Thoracic aorta (tissue), 2 donors: Measurements from ENCODE around the gene CDK5. TPM values are rescaled to one million over a fixed set of nuclear protein-coding genes. Genes with fewer than 3 reads are reported as not detected.
A peak's percentile ranks its signal among the peaks of the same experiment; 100 is the strongest.

Source experiments
- ATAC-seq: fragments of 150-250 bp; one replicate; pipeline ENCODE4 v1.8.0; 2017; ENCODE audit warnings: low read depth; ENCODE audit not compliant: insufficient number of reproducible peaks, low FRiP score
- DNase-seq: peaks from one replicate; pipeline ENCODE4 v3.0.0-alpha.2; 2020; ENCODE audit warnings: low spot score
- H3K27ac ChIP-seq, 2 donors: fragments of 200-600 bp; sonication (generic); 1 replicate in 1 of 2; 2 replicates in 1 of 2; pipeline ENCODE4 v1.5.1; 2016; ENCODE audit warnings: mild to moderate bottlenecking in 2 of 2, moderate library complexity in 2 of 2
- H3K27me3 ChIP-seq: fragments of 200-600 bp; sonication (generic); replicated peaks from 2 replicates; pipeline ENCODE4 v1.6.0; 2016; ENCODE audit warnings: mild to moderate bottlenecking; ENCODE audit not compliant: insufficient read depth
- H3K36me3 ChIP-seq: fragments of 200-600 bp; sonication (generic); one replicate; pipeline ENCODE4 v1.5.1; 2016
- H3K4me1 ChIP-seq, 2 donors: fragments of 200-600 bp; sonication (generic); 1 replicate in 1 of 2; 2 replicates in 1 of 2; pipeline versions ENCODE4 v1.5.1 to v1.6.0; 2016; ENCODE audit warnings: low read depth in 2 of 2, mild to moderate bottlenecking in 1 of 2; ENCODE audit not compliant: control insufficient read depth in 1 of 2
- H3K4me3 ChIP-seq: fragments of 200-600 bp; sonication (generic); 2 replicates; pipeline ENCODE4 v1.5.1; 2016; ENCODE audit warnings: mild to moderate bottlenecking
- H3K9me3 ChIP-seq: fragments of 200-600 bp; sonication (generic); 2 replicates; pipeline ENCODE4 v1.5.1; 2016
- total RNA-seq, 2 donors: library from RNA; depleted of rRNA; stranded (reverse); fragments of >200 nt; gene quantifications; one replicate each; pipeline versions ENCODE4 v1.1.0 to v1.2.3, GENCODE V29; 2016
- TF ChIP-seq, protein P1 (sequence below): fragments of 200-600 bp; sonication (generic); IDR thresholded peaks from one replicate; pipeline ENCODE4 v1.5.1; 2019; ENCODE audit warnings: antibody characterized with exemption

CDK5 gene
- total RNA-seq, 2 donors from 2014 or later: 1.8 to 3.1 TPM

DNA sequence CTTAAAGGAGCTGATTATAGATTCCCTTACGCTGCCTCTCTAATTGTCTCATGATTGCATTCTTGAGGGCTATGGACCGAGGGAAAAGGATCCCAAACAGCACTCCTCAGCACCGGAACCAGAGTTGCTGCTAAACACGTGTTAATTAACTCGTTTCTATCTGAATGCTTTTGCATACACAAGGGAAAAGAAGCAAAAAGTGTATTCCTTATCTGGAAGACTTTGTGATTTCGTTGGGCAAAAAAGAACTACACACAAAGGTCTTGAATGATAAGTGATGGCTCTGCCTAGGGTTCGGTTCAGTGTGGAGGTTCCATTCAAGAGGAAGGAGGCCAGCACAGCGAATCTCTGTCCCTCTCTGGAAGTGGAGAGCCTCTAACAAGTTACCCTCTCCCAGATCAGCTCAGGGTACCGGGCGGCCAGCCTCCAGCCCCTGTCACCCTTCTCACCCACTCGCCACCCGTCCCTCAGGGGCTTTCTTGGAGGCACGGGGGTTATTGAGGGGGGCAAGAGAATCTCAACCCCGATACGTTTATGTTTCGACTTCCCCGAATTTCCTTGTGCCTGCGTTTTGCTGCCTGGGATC lies 1.2 kb upstream of the CDK5 start:
- no peak for ATAC-seq
- Histone ChIP-seq H3K9me3 (no peaks in the 10 kb centered on the region), H3K27me3 (no peaks in the 10 kb centered on the region), H3K27ac (peak overlapping the region; percentile 81 to 97), H3K36me3 (no peaks in the 10 kb centered on the region), H3K4me3 (peak overlapping the region; percentile 98), H3K4me1 (peaks cover 37 to 56% of the 10 kb centered on the region in 2 donors)
- no peak for DNase-seq
- TF ChIP-seq, protein P1, sequence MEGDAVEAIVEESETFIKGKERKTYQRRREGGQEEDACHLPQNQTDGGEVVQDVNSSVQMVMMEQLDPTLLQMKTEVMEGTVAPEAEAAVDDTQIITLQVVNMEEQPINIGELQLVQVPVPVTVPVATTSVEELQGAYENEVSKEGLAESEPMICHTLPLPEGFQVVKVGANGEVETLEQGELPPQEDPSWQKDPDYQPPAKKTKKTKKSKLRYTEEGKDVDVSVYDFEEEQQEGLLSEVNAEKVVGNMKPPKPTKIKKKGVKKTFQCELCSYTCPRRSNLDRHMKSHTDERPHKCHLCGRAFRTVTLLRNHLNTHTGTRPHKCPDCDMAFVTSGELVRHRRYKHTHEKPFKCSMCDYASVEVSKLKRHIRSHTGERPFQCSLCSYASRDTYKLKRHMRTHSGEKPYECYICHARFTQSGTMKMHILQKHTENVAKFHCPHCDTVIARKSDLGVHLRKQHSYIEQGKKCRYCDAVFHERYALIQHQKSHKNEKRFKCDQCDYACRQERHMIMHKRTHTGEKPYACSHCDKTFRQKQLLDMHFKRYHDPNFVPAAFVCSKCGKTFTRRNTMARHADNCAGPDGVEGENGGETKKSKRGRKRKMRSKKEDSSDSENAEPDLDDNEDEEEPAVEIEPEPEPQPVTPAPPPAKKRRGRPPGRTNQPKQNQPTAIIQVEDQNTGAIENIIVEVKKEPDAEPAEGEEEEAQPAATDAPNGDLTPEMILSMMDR: no peak

DNA sequence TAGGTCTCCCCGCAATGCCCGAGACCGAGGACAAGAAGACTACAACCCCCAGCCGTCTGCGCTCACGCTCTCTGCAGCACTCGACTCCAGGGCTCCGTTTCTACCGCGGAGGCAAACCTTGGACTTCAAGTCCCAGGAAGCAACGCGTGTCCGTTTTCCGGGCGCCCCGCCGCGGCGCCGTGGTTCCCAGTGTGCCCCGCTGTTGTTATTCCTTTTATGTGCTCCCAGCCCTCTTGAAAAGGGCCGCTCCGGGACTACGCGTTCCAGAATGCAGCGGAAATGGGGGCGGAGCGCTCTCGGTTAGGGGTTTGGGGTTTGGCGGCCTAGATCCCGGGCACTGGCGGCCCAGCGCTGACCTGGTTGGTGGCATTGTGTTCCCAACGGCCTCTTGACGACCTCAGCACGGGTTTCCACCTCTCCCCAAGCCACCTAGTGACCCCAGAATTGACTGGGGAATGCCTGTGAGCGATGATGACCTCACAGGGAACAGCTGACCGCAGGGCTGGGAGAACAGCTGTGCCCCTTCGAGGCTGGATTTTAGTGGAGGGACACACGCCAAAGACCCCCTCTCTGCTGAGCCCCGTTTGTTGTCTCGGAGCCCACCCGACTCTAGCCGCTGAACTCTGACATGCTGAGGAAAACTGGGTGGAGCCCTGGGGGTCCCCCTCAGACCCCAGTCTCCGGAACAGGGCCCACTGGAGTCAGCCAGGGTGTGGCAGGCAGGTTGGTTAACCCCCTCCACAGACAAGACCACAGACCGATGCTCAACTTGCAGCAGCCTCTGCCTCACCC lies 488 bp upstream of the CDK5 start:
- Histone ChIP-seq H3K4me1 (peaks cover 37 to 50% of the 10 kb centered on the region in 2 donors), H3K9me3 (no peaks in the 10 kb centered on the region), H3K4me3 (peak overlapping the region; percentile 98), H3K27ac (peak overlapping the region; percentile 81 to 97), H3K27me3 (no peaks in the 10 kb centered on the region), H3K36me3 (no peaks in the 10 kb centered on the region)
- DNase-seq (peak; percentile 97), ATAC-seq (peak; percentile 92)
- TF ChIP-seq, protein P1: no peak

DNA sequence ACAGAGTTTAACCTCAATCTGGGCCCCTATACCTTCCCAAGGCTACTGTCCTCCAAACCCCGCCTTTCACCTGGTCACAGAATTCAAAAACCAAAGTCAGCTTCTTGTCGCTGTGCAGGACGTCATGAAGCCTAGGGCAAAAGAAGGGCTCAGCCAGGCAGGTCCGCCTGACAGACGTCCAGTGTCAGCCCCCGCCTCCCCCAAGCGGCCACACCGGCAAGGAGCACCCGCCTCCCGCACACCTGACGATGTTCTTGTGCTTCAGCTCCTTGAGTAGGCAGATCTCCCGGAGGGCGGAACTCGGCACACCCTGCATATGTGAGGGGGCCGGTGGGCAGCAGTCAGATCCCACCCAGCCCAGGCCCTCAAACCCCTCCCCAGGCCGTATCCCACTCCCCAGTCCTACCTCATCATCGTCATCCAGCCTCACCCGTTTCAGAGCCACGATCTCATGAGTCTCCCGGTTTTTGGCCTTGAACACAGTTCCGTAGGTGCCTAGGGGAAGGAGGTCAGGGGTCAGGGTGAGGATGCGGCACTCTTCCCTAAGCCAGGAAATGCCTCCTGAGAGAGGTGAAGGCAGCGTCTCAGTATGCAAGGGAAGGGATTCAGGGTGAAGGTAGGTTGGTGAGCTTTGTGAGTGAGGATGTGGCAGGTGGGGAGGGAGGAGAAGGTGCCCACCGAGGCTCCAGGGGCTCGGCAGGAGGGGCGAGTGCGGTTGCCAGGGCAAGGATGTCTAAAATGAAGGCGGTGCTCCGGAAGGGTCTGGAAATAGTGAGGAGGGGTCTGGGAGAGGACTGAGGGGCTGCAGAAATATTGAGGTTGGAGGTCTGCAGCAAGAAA lies 811 bp downstream of the CDK5 start:
- no peaks in the 10 kb centered on the region for H3K9me3 ChIP-seq
- no peak overlapping the region for H3K27ac ChIP-seq

DNA sequence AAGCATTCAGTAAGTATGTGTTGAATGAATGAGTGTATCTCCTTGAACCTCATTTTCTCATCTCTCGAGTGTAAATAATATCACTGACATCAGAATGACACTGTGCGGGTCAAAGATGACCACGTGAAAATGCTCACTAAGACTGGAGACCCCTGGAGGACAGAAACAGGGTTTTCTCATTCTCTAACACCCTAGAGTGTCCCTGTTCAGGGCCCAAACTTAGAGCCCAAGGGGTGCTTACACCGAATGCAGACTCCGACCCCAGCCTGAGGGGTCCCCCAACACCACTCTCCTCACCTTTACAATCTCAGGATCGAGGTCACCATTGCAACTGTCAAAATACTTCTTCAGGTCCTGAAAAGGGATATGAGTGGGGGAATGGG lies 1.4 kb downstream of the CDK5 start:
- Histone ChIP-seq H3K4me3 (no peak overlapping the region), H3K27me3 (no peaks in the 10 kb centered on the region), H3K4me1 (peaks cover 23 to 34% of the 10 kb centered on the region in 2 donors), H3K36me3 (no peaks in the 10 kb centered on the region), H3K9me3 (no peaks in the 10 kb centered on the region), H3K27ac (no peak overlapping the region)
- ATAC-seq (no peak), DNase-seq (no peak)
- TF ChIP-seq, protein P1: no peak

More for the DNA sequence above, 811 bp downstream of the CDK5 start:
- DNase-seq (no peak), ATAC-seq (no peak)
- H3K27me3 ChIP-seq: no peaks in the 10 kb centered on the region
- TF ChIP-seq, protein P1: no peak
- peak overlapping the region; percentile 98 for H3K4me3 ChIP-seq
- peaks cover 29 to 40% of the 10 kb centered on the region in 2 donors for H3K4me1 ChIP-seq
- H3K36me3 ChIP-seq: no peaks in the 10 kb centered on the region

DNA sequence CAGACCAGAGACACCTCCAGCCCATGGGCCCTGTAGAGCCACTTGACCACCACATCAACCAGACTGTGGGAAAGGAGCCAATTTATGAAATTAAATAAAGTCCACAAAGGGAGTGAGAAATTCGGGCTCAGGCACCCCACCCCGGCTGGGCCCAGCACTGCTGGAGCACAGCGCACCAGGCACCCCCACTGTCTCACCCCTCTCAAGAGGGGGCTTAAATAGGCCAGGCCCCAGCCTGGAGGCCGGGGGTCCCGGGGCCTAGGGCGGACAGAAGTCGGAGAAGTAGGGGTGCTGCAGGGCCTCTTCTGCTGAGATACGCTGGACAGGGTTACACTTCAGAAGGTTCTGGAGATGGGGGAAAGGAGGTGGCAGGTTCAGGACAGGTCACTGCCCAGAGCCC lies 3.9 kb downstream of the CDK5 start:
- no peak overlapping the region for H3K4me3 ChIP-seq
- TF ChIP-seq, protein P1: no peak
- peaks cover 13 to 18% of the 10 kb centered on the region in 2 donors for H3K4me1 ChIP-seq
- H3K27me3 ChIP-seq: no peaks in the 10 kb centered on the region
- no peaks in the 10 kb centered on the region for H3K36me3 ChIP-seq
- no peak overlapping the region for H3K27ac ChIP-seq
- ATAC-seq (no peak), DNase-seq (no peak)
- H3K9me3 ChIP-seq: no peaks in the 10 kb centered on the region
